GM21737 (cell line): ENCODE data around the gene CYP27A1.

Experiments used
- ATAC-seq: cut with Tn5 transposase; IDR thresholded peaks from one replicate; pipeline ENCODE4 v1.9.1; 2021; ENCODE audit warnings: mild to moderate bottlenecking, moderate library complexity; ENCODE audit not compliant: unreplicated experiment

CYP27A1 gene

DNA sequence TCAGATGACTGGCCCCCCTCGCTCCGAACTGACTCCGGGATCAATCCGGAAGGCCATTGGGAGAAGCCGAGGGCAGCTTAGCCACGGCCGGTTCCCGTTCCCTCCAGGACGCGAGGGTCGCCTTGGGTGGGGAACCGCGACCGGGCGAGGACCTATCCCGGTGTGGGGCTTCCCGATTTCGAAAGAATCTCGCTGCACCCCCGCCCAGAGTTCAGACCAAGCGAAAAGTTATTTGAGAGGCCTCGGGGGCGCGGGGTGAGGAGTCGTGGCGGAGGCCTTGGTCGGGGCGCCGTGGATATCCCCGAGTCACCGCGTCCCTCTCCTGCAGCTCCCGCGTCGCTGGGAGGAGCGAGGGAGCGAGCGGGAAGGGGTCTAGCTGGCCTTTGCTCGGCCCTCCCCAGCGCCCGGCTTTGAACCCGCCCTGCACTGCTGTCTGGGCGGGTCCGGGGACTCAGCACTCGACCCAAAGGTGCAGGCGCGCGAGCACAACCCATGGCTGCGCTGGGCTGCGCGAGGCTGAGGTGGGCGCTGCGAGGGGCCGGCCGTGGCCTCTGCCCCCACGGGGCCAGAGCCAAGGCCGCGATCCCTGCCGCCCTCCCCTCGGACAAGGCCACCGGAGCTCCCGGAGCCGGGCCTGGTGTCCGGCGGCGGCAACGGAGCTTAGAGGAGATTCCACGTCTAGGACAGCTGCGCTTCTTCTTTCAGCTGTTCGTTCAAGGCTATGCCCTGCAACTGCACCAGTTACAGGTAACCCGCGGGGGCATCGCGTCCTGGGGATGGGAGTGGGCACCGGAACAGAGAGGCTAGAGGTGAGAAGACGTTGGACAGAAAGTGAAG lies at the start of gene CYP27A1:
Gene CYP27A1, plus strand, starts transcription at position 457 of the 837 bp plus-strand sequence. Its CDS starts 36 bp downstream, at position 493.
- ATAC-seq = no peak

DNA sequence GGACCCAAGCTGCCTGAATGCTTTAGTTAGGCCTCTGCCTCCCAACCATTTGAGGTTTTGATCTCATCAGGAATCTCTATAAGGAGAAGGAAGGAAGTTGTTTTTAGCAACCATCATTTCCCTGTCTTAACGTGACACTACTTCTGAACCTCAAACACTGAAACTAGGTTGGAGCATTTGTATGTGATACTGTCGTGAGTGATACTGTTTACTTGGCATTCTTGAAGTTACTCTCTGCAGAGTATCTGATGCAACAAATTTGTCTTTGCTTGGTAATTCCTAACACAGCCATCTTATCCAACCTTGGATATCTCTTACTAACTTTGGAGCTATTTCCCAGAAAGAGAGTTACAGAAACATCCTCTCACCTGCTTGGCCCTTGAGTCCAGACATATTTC lies 49.2 kb upstream of the CYP27A1 start:
- no peak for ATAC-seq

DNA sequence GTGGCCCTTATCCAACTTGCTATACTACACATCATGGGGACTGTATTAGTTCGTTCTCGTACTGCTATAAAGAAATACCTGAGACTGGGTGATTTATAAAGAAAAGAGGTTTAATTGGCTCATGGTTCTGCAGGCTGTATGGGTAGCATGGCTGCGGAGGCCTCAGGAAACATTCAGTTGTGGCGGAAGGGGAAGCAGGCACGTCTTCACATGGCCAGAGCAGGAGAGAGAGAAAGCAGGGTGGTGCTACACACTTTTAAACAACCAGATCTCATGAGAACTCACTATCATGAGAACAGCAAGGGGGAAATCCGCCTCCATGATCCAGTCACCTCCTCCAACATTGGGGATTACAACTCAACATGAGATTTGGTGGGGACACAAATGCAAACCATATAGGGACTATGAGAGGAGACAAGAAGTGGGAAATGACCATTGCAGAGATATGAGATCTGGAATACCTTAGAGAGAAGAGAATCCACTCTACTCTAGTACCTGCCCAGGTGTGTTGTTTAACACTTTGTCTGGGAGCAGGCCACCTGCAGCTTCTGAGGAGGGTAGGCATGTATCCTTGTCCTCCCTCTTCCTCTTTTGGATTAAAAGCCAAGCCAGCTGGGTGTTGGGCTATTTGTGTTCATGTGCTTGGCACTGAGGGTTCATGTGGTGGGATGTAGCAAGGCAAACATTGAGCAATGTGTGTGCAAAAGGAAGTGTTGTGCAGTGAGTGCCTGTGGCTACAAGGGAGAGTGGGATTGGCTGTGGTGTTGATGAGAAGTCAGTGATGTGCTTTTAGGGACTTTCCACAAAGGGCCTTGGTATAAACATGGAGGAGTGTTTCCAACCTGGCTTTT lies 48.6 kb upstream of the CYP27A1 start:
- ATAC-seq = peak; percentile 55

DNA sequence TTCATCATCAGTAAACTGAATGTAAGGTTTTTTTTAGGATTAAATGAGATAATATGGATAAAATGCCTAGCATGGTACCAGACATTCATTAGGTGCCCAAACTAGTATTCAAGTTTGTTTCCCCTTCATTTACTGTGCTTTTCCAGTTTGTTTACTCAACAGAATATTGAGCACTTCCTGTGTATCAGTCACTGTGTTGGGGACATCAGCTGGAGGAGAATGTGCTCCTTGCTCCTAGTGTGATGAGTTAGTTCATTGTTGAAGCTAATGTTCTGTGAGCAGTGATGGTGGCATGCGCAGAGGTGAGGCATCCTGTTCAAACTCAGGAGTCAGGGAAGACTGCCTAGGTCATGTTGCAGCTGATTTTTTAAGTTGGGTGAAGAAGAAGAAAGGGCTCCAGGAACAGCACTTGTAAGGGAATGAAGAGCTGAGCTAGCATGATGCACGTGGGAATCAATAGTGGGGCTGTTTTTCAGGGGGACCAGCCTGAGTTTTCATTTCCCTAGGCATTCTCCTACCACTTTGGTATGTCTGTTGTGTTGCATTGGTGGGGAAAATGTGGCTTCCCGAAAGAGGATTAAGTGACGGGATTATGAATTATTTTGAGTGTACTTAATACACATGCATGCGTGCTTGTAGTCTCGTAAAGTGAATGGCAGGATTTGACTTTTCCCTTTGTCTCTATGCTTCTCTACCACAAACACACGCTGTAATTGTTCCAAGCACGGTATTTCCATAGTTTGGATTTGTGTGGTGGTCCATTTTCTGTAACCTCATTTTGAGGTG lies 47.6 kb upstream of the CYP27A1 start:
- ATAC-seq = no peak

DNA sequence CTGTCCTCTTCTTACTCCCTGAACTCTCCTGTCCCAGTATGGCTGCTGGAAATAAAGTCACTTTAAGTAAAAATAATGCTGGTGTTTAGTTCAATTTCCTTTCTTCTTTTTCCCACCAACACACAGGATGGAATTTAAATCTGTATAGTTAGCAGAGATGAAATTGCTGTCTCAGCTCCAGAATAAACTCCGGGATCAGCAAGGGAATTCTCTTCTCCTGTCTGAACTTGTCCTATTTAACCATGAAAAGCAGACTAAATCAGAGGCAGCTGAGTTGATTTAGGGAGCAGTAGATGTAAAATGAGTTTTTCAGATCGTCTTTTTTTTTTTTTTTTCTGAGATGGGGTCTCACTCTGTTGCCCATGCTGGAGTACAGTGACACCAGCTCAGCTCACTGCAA lies 45.4 kb upstream of the CYP27A1 start:
- no peak for ATAC-seq

DNA sequence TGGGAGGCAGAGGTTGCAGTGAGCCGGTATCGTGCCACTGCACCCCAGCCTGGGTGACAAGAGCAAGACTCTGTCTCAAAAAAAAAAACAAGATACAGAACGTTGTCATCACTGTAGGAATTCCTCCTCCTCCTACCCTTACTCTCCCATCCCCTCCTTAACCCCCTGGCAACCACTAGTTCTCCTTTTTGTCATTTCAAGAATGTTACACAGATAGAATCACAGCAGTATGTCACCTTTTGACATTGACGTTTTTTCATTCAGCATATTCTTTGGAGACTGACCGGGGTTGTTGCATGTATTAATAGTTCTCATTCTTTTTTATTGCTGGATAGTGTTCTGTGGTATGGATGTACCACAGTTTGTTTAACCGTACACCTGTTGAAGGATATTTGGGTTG lies 38.9 kb upstream of the CYP27A1 start:
- no peak for ATAC-seq

DNA sequence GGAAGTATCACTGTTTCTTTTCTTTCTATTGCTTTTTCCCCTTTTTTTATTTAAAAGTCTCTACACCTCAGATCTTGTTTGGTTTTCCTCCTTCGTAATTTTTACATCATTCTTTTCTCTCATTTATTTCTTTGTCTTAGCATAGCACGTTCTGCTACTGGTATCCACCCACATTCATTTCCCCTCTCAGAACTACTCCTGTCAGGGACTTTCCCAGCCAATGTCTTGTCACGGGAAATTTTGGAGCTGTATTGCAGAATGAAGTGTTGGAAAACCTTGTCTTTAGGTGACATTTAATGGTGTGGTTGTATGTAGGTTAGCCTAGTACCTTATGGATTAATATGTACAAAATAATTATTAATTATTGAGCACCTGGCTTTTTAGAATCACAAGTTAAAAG lies 37.3 kb upstream of the CYP27A1 start:
- ATAC-seq = no peak

DNA sequence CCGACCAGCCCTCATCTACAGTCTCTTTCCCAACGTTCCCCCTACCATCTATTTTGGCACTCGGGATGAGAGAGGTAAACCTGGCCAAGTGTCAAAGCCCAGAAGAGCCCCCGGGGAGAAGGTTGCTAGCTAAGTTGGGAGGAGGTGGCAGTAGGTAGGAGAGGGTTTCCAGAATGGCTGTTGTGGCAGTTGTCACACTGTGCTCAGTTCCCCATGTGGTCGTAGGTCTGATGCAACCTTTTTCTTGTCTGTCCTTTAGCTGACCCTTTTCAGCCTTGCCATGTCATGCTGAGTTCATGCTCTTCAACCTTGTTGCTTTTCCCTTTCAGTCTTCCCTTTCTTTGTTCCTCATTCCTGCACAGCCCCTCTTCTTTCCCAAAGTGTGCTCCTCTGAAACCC lies 36.8 kb upstream of the CYP27A1 start:
- no peak for ATAC-seq

DNA sequence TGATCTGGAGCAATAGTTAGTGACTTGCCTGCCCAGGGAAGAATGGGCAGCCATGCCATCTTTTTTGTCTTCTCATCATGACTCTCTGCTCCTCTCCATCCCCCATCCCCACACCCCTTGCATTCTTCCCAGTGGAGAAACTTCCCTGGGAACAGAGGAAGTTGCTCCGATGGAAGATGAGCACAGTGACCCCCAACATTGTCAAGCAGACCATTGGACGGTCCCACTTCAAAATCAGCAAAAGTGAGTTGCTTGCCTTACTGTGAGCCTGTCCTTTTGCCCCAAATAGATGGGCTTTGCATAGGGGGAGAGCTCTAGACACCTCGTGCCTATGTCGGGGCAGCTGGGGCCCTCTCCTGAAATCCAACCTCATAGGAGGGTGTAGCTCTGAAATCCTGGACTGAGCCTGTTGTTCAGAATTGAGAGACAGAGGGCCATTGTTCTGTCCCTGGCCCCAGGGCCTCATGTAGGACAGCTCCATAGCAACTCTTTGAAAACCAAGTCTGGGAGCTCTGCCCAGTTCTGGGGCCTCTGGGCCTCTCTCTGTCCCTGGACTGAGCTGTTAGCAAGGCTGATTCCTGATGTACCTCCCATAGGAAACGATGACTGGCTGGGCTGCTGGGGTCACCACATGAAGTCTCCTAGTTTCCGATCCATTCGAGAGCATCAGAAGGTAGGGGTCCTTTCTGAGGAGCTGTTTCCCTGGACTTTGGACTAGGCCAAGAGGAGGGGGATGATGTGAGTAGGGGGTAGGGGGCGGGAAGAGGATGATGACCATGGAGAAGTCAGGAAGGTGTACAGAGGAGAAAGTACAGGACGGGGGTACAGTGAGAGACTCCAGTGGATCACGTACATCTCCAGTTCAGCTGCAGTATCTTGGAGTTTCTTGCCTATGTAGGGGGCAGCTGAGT lies 36.1 kb upstream of the CYP27A1 start:
- ATAC-seq = no peak

DNA sequence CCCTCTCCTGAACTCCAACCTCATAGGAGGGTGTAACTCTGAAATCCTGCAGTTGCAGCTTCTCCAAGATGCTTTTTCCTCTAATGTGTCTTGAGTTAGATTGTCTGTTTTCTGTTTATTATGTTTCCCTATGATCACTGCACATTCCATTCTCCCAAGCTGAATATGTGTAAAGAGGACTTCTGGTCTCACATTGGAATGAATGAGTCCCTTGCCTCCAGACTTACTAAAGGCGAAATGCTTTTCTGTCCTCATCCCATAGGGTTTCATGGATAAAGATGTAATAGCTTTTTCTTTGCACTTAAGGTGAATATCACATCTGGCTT lies 35.5 kb upstream of the CYP27A1 start:
- no peak for ATAC-seq

DNA sequence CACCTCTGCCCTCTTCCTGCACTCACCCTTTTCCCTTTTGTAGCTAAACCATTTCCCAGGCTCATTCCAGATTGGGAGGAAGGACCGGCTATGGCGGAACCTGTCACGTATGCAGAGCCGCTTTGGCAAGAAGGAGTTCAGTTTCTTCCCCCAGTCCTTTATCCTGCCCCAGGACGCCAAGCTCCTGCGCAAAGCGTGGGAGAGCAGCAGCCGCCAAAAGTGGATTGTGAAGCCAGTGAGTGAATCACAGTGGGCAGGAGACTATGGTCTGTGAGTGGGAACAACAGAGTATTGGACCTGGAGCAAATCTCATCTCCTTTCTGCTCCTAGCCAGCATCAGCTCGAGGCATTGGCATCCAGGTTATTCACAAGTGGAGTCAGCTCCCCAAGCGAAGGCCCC lies 35.0 kb upstream of the CYP27A1 start:
- no peak for ATAC-seq

DNA sequence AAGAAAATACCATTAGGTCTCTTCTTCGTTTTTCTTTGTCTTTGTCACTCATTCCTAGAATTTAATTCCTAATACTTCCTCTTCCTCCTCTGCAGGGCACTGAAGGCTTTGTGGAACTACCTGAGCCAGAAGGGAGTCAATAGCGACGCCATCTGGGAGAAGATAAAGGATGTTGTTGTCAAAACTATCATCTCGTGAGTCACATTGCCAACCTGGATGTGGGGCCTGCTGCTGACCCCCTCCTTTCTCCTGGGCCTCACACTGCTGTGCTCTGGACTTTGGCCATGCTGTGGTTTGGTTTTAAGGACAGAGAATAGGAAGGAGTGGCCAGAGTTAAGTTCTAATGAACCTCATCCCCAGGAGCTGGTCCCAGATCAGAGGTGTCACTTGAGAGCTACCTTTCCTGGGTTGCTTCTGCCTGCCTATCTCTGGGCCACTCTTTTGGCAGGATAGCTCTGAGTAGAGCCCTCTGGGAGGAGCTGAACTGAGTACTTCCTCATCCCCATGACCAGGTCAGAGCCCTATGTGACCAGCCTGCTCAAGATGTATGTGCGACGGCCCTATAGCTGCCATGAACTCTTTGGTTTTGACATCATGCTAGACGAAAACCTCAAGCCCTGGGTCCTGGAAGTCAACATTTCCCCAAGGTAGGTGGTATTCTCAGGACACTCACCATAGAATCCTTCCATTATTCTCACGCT lies 33.1 kb upstream of the CYP27A1 start:
- ATAC-seq = no peak

DNA sequence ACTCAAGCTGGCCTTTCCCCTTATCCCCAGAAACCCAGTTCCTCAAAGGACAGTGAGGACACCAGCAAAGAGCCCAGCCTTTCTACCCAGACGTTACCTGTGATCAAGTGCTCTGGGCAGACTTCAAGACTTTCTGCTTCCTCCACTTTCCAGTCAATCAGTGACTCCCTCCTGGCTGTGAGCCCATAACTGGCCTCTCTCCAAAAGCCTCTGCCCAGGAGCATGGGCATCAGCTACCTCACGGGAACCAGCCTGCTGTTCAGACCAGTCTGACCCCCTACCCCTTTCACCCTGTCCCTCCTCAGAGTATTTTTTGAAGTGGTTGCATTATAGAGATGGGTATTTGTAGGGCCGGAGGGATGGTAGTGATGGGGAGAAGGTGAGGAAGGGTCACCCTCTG lies 27.7 kb upstream of the CYP27A1 start:
- no peak for ATAC-seq

DNA sequence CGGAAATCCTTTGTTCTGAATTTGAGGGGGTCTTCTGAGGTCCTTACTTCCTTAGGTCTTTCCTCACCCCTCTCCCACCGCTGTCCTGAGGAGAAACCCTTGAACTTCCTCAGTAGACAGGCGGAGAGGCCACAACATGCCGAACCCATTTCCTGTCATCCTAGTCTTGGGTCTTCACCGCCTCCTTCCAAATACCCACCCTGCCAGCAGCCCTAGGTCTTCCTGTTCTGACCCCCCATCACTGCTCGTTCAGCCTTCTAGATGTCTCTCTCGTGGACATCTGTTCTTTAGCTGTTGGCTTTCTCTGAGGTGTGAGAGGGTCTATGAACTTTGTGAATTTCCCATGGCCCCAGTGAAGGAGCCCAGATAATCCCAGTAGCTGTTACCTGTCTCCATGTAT lies 27.2 kb upstream of the CYP27A1 start:
- no peak for ATAC-seq

DNA sequence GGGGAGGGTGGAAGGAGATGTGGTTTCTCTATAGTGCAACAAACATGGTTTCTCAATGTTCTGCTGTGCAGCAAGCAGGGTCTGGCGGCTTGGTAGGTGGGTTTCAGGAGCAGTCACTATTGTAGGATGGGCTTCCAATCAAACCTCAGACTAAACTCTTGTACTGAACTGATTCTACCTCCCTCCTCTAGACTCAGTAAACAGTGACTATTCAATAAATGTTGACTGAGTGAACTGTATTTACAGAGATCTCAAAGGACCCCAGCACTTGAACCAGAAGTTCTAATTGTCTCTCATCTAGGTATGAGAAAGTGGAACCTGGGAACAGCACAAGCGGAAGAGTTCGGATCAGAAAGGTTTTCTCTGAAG lies 26.8 kb upstream of the CYP27A1 start:
- ATAC-seq = no peak

DNA sequence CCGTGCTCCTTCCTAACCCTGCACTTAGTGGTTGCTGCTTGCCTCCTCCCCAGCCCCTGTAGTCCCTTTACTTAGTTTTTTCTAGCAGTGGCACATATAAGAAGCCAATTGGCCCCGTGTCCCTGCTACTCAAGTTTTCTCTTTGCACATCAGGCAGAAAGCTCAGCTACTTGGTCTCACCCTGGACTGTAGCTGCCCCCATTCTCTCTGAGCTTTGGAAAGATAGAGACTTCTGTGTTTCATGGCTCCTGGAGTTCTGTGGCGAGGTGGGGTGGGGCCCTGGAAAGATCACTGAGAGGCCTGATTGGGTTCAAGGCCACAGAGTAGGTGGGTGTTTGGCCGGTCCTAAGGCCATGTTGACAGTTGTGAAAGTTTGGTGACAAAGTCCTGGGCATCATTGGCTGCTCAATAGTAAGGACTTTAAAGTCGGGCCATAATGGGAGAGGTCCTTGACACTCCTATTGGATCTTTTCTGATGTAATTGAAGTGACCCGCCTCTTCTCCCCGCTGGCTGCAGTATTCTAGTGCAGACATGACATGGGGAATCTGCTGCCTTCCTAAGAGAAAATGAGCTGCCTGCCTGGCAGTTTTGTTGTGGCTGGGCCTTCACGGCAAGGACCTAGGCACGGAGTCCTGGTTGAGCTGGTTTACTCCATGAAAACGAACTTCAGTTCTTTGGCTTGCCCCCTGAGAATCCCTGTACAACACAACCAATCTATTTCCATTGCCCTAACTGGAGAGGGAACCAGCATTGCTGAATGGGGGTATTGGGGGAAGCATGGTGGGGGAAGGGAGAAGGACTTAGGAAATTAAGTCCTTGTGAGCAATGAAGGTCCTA lies 26.2 kb upstream of the CYP27A1 start:
- ATAC-seq = no peak

DNA sequence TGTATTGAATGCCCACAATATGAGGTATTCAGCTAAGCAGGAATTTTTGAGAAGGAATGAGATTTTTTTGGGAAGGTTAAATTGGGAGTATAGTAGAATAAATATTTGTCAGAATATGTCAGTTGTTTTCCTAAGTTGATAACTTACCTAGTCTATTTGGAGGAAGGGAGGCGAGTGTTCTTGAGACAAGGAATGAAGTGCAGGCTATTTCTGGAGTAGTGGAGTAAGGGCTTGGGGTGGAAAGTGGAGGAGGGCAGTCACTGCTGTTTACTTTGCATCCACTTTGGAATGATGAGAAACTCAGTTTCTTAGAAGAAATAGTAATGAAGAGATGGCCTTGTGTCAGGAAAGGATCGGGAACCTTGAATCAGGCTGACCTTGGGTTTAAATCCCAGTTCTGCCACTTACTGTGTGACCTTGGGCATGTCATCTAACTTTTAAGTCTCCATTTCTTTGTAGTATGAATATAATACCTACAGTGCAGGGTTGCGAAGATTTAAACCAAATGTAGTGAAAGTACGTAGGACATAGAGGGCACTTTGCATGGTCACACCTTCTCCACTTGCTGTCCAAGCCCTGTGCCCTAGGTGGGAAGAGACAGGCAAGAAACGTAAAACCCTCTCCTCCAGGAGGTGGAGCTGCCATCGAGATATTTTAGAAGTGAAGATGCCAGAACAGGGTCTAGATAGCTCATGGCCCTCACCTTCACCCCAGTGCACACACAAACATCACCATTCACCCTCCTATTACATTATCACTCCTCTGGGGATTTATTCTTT lies 25.2 kb upstream of the CYP27A1 start:
- ATAC-seq = no peak

DNA sequence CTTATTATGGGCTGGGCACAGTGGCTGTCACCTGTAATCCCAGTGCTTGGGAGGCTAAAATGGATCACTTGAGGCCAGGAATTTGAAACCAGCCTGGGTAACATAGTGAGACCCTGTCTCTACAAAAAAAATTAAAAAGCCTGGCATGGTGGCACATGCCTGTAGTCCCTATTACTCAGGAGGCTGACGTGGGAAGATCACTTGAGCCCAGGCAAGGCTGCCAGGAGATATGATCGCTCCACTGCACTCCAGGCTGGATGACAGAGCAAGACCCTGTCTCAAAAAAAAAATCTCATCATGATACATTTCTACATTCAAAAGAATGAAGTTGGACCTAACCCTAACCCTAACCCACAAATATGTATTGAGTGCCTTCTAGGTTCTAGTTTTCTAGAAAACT lies 20.2 kb upstream of the CYP27A1 start:
- ATAC-seq = no peak
